Nephron (organoid): ENCODE results near the gene RAP1B.
A peak's percentile ranks its signal among the peaks of the same experiment; 100 is the strongest.

Source experiments
- H3K27ac Mint-ChIP-seq, 3 experiments: 2 replicates each; pipeline ENCODE4 v1.8.0; 2020; ENCODE audit warnings: mixed read lengths in 3 of 3, mild to moderate bottlenecking in 2 of 3, moderate library complexity in 1 of 3
- H3K27me3 Mint-ChIP-seq: 2 replicates; pipeline ENCODE4 v1.8.0; 2021; ENCODE audit warnings: low read depth, mild to moderate bottlenecking, moderate library complexity, mixed read lengths
- H3K36me3 Mint-ChIP-seq: 2 replicates; pipeline ENCODE4 v1.8.0; 2020; ENCODE audit warnings: low read depth, mixed read lengths
- H3K4me1 Mint-ChIP-seq: 2 replicates; pipeline ENCODE4 v1.8.0; 2020; ENCODE audit warnings: mixed read lengths
- H3K4me3 Mint-ChIP-seq, 3 experiments: 2 replicates each; pipeline ENCODE4 v1.8.0; 2020; ENCODE audit warnings: mild to moderate bottlenecking in 3 of 3, mixed read lengths in 3 of 3, moderate library complexity in 2 of 3
- H3K9me3 Mint-ChIP-seq: 2 replicates; pipeline ENCODE4 v1.8.0; 2020; ENCODE audit warnings: mixed read lengths
- TF ChIP-seq, protein P1 (sequence below), 3 experiments: fragments of 200-600 bp; sonication (generic); IDR thresholded peaks; one replicate each; pipeline ENCODE4 v1.5.0; 2021; ENCODE audit warnings: antibody characterized with exemption in 3 of 3; ENCODE audit not compliant: unreplicated experiment in 3 of 3

Gene RAP1B

DNA sequence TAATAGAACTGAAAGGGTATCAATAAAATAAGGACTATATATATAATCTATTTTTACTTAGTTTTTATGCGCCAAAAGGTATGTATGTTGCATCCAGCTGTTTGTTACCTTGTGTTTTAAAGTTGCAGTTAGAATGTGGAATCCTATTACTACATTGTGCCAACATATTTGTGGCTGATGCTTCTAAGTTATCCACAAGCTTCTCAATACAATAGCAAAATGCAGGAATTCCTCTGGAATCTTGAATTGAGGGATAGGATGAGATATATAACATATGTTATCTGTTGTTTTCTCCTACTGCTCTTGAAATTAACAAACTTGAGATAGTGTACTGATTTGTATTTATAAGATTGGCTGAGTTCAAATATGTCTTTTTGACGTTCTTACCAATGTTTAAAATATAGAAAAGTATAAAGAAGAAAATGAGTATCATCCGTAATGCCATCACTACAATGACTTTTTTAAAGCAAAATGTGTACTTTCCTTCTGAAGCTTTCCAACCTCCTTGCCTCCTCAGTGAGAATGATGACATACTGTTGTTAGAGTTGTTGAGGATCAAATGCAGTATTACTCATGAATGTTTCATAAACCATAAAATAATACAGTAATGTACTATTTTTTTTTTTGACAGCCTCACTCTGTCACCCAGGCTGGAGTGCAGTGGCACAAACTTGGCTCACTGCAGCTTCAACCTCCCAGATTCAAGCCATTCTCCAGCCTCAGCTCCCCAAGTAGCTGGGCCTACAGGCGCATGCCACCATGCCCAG, 6.6 kb downstream of the RAP1B start:
- H3K4me1 Mint-ChIP-seq = peaks cover 76% of the 10 kb centered on the region

DNA sequence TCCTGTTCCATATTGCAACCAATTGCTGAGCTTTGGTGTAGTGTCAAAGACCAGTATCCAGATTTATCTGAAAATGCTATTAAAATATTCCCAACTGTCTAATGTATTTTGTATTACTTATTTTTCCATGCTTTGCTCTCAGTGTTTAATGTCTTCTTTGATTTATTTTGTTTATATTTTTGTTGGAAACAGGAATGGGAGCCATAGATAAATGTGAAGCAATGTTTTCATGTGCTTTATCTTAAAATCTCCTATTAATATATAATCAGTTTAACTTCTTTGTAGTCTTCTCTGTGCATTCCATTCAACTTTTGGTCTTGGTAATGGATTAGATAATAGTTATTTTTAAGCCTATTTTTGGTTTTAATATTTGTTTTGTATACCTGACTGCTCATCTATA, 8.8 kb downstream of the RAP1B start:
- peaks cover 62% of the 10 kb centered on the region for H3K4me1 Mint-ChIP-seq
- no peaks in the 10 kb centered on the region for H3K27me3 Mint-ChIP-seq
- H3K4me3 Mint-ChIP-seq = peak overlapping the region in 1 of 3 experiments; percentile 11
- peak overlapping the region; percentile 47 to 71 (median 68) for H3K27ac Mint-ChIP-seq
- no peaks in the 10 kb centered on the region for H3K9me3 Mint-ChIP-seq
- H3K36me3 Mint-ChIP-seq = peaks cover 24% of the 10 kb centered on the region
- TF ChIP-seq, protein P1, sequence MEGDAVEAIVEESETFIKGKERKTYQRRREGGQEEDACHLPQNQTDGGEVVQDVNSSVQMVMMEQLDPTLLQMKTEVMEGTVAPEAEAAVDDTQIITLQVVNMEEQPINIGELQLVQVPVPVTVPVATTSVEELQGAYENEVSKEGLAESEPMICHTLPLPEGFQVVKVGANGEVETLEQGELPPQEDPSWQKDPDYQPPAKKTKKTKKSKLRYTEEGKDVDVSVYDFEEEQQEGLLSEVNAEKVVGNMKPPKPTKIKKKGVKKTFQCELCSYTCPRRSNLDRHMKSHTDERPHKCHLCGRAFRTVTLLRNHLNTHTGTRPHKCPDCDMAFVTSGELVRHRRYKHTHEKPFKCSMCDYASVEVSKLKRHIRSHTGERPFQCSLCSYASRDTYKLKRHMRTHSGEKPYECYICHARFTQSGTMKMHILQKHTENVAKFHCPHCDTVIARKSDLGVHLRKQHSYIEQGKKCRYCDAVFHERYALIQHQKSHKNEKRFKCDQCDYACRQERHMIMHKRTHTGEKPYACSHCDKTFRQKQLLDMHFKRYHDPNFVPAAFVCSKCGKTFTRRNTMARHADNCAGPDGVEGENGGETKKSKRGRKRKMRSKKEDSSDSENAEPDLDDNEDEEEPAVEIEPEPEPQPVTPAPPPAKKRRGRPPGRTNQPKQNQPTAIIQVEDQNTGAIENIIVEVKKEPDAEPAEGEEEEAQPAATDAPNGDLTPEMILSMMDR (IDR thresholded peaks at IDR 0.05; ENCODE audit: unreplicated experiment in 3 of 3) = no peak

More for the DNA sequence above, 6.6 kb downstream of the RAP1B start:
- Mint-ChIP-seq H3K27me3 (no peaks in the 10 kb centered on the region), H3K9me3 (no peaks in the 10 kb centered on the region), H3K4me3 (no peak overlapping the region), H3K36me3 (peaks cover 21% of the 10 kb centered on the region), H3K27ac (peak overlapping the region in 1 of 3 experiments; percentile 17)
- TF ChIP-seq, protein P1 (IDR thresholded peaks at IDR 0.05; ENCODE audit: unreplicated experiment in 3 of 3) = no peak

DNA sequence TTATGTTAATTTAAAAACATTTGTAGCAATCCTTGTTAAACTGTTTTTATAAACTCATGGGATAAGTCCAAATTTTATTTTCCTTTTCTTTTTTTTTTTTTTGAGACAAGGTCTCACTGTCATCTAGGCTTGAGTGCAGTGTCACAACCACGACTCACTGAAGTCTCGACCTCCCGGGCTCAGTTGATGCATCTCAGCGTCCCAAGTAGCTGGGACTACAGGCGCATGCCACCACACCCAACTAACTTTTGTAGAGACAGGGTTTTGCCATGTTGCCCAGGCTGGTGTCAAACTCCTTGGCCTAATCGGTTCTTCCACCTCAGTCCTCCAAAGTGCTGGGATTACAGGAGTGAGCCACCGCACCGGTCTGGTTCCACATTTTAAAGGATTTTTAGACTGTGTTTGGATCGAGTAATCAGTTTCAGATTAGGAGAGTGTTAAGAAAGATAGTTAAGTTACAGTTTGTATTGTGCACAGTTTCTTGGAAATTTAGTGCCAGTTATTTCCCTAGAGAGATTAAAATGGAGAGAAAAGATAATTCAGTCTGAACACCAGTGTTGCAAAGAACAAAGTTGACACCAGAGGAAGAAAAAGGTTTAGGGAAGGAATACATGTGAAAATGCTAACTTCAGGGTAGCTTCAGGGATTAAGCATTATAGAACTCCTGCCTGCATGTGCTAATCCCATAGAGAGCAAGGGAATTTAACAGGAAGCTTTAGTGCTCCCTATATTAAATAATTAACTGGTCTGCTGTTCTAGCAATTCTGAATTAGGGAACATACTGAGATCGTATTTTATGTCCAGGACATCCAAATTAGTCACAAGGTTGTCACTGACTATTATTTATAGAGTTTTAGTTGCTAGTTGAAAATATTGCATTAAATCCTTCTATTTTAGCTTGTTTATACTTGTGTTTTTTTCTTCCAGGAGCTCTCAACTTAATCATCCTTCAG, 10.1 kb downstream of the RAP1B start:
- Mint-ChIP-seq H3K9me3 (no peaks in the 10 kb centered on the region), H3K27me3 (no peaks in the 10 kb centered on the region), H3K27ac (peak overlapping the region; percentile 3 to 47 (median 26)), H3K4me3 (no peak overlapping the region), H3K4me1 (peaks cover 53% of the 10 kb centered on the region), H3K36me3 (peaks cover 25% of the 10 kb centered on the region)
- TF ChIP-seq, protein P1 (IDR thresholded peaks at IDR 0.05; ENCODE audit: unreplicated experiment in 3 of 3) = no peak

DNA sequence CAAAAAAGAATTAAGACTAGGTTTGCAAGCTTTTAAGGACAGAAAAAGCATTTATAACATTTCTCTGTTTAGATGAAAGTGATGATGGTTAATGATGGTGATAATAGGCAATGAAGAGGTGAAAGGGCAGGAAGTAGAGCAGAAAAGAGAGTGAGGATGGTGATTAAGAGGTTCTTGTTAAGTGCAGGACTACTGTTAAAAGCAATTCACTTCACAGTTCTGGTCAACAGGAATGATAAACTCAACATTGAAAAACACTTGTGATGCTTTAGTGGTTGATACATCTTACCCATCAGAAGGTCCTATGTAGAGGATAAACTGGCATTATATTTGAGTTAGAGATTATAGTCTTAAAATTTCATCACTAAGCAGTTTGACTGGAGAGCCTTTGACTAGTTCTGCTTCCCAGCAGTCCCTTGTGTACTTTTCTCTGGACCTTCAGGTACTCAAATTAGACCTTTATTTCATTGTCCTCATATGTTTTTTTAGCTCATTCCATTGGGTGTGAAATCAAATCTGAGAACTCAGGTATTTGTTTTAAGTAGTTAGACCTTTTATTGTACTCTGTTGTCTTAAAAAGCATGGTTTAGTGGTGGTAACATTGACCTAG, 10.9 kb downstream of the RAP1B start:
- Mint-ChIP-seq H3K9me3 (peaks cover 3% of the 10 kb centered on the region), H3K27me3 (no peaks in the 10 kb centered on the region), H3K36me3 (peaks cover 32% of the 10 kb centered on the region), H3K27ac (peak overlapping the region; percentile 3 to 47 (median 26)), H3K4me3 (no peak overlapping the region), H3K4me1 (peaks cover 52% of the 10 kb centered on the region)
- TF ChIP-seq, protein P1 (IDR thresholded peaks at IDR 0.05; ENCODE audit: unreplicated experiment in 3 of 3) = no peak

DNA sequence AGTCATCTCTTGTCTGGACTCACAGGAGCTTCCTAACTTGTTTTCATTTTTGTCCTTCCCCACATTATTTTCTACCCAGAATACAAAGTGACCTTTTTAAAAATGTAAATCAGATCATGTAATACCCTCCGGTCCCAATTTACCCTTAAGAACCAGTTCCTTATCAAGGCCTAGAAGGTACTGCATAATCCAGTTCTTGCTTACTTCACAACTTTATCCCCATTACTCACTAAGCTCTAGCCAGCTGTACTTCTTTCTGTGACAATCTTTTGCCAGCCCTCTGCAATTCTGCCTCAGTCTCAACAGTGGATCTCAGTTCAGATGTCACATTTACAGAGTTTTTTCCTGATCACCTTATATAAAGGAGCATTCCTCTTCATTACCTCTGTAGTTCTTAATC, 11.6 kb downstream of the RAP1B start:
- H3K4me3 Mint-ChIP-seq = no peak overlapping the region
- H3K9me3 Mint-ChIP-seq = peaks cover 9% of the 10 kb centered on the region
- TF ChIP-seq, protein P1 (IDR thresholded peaks at IDR 0.05; ENCODE audit: unreplicated experiment in 3 of 3) = no peak
- peaks cover 50% of the 10 kb centered on the region for H3K4me1 Mint-ChIP-seq
- peak overlapping the region in 1 of 3 experiments; percentile 3 for H3K27ac Mint-ChIP-seq
- peaks cover 39% of the 10 kb centered on the region for H3K36me3 Mint-ChIP-seq
- no peaks in the 10 kb centered on the region for H3K27me3 Mint-ChIP-seq
